ENCODE measurements around the gene TEKT5. TPM values are rescaled to one million over a fixed set of nuclear protein-coding genes. Genes with fewer than 3 reads are reported as not detected.
A peak's percentile ranks its signal among the peaks of the same experiment; 100 is the strongest.
"Not testable (repeated sequence)": the region's sequence is repeated elsewhere in the genome, so short reads cannot be mapped to it uniquely, and the experiment has no call there.

TEKT5 gene
- total and polyA plus RNA-seq, 12 donors: 0.59 to 0.69 TPM; not detected in 10

DNA sequence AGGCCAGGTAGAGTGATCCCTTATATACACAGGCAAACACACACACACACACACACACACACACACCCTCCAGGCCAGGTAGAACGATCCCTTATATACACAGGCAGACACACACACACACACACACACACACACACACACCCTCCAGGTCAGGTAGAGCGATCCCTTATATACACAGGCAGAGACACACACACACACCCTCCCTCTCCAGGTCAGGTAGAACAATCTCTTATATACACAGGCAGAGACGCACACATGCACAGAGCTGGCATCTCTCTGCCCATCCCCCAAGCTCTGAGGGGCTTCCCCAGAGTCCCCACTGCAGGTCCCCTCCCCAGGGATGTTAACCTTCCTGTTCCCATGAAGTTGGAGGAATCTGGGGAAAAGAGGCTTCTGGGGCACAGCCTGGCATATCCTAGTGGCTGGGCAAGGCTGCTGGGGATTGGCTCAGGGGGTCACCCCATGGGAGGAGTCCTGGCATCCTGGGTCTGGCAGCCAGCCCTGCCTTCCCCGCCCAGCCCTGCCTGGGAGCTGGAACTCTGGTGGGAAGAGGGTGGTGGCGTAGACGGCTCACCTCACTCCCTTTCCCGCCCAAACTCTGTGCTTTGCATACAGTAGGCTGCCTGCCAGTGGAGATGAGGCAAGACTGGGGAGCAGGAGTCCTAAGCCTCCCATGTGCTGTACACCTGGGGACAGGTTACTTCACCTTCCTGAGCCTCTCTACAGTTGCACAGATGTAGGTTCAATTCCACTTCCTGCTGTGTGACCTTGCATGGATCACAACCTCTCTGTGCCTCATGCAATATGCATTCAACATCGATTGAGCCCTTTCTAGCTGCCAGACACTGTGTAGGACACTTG lies 41.8 kb downstream of the TEKT5 start:
- intact Hi-C loops (cut with DNase I): loop anchor here in 1 of 10 donors (10.0 kb wide), 1 partner anchor 58 kb away; no protein-coding TSS in a partner anchor
- WGBS, 2 donors: 55 to 65% methylated on average over 7 to 8 of the region's 8 CpGs
- H3K4me3 ChIP-seq: no peak overlapping the region
- H3K4me1 ChIP-seq: no peaks in the 10 kb centered on the region
- H3K9me3 ChIP-seq: no peaks in the 10 kb centered on the region
- peak in 2 of 8 donors; percentile 34 to 44 for ATAC-seq
- H3K27me3 ChIP-seq: no peaks in the 10 kb centered on the region
- TF ChIP-seq, protein P1, sequence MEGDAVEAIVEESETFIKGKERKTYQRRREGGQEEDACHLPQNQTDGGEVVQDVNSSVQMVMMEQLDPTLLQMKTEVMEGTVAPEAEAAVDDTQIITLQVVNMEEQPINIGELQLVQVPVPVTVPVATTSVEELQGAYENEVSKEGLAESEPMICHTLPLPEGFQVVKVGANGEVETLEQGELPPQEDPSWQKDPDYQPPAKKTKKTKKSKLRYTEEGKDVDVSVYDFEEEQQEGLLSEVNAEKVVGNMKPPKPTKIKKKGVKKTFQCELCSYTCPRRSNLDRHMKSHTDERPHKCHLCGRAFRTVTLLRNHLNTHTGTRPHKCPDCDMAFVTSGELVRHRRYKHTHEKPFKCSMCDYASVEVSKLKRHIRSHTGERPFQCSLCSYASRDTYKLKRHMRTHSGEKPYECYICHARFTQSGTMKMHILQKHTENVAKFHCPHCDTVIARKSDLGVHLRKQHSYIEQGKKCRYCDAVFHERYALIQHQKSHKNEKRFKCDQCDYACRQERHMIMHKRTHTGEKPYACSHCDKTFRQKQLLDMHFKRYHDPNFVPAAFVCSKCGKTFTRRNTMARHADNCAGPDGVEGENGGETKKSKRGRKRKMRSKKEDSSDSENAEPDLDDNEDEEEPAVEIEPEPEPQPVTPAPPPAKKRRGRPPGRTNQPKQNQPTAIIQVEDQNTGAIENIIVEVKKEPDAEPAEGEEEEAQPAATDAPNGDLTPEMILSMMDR (IDR thresholded peaks at IDR 0.05): no peak
- DNase-seq: no peak
- H3K36me3 ChIP-seq: no peaks in the 10 kb centered on the region
- H3K27ac ChIP-seq: no peak overlapping the region

GRCh38 chr16:10649098-10649497 lies 45.6 kb downstream of the TEKT5 start:
- DNase-seq, H3K36me3 ChIP-seq, H3K27me3 ChIP-seq, H3K27ac ChIP-seq, H3K9me3 ChIP-seq, ATAC-seq, H3K4me1 ChIP-seq, H3K4me3 ChIP-seq: not testable (repeated sequence)
- 100% methylated on average over 1 of the region's 1 CpG for WGBS, 2 donors
- intact Hi-C loops (cut with DNase I): loop anchor here in 1 of 10 donors (10.0 kb wide), 1 partner anchor 46 kb away; the partner anchor contains the start of gene TEKT5

GRCh38 chr16:10647721-10648296 lies 46.9 kb downstream of the TEKT5 start:
- Histone ChIP-seq H3K27ac (no peak overlapping the region), H3K4me3 (no peak overlapping the region), H3K4me1 (no peaks in the 10 kb centered on the region), H3K36me3 (no peaks in the 10 kb centered on the region), H3K9me3 (no peaks in the 10 kb centered on the region), H3K27me3 (no peaks in the 10 kb centered on the region)
- 90 to 91% methylated on average over 4 of the region's 4 CpGs for WGBS, 2 donors
- ATAC-seq: no peak
- intact Hi-C loops (cut with DNase I): loop anchor here in 1 of 10 donors (10.0 kb wide), 1 partner anchor 47 kb away; the partner anchor contains the start of gene TEKT5
- TF ChIP-seq, protein P1 (IDR thresholded peaks at IDR 0.05): no peak
- DNase-seq: no peak

GRCh38 chr16:10647264-10647720 lies 47.4 kb downstream of the TEKT5 start:
- no peak for DNase-seq
- Histone ChIP-seq H3K9me3 (no peaks in the 10 kb centered on the region), H3K27me3 (no peaks in the 10 kb centered on the region), H3K4me3 (no peak overlapping the region), H3K27ac (no peak overlapping the region), H3K36me3 (no peaks in the 10 kb centered on the region), H3K4me1 (no peaks in the 10 kb centered on the region)
- intact Hi-C loops (cut with DNase I): loop anchor here in 1 of 10 donors (10.0 kb wide), 1 partner anchor 48 kb away; the partner anchor contains the start of gene TEKT5
- ATAC-seq: no peak
- TF ChIP-seq, protein P1 (IDR thresholded peaks at IDR 0.05): no peak
- WGBS, 2 donors: 96 to 97% methylated on average over 10 of the region's 10 CpGs

Data from heart right ventricle (tissue), 16 donors.